Thymus (tissue), 14 donors: ENCODE data around the gene PTMS. TPM values are rescaled to one million over a fixed set of nuclear protein-coding genes. Genes with fewer than 3 reads are reported as not detected.
A peak's percentile ranks its signal among the peaks of the same experiment; 100 is the strongest.

ENCODE experiments used
- DNase-seq, 9 donors: peaks; one replicate each; pipeline ENCODE4 v3.0.0-alpha.2; 2013; ENCODE audit warnings: low spot score in 9 of 9, low read depth in 6 of 9, missing footprints in 1 of 9
- H3K27ac ChIP-seq, 2 donors: one replicate each; pipeline ENCODE4 v1.5.1; 2013; ENCODE audit warnings: control low read depth in 1 of 2, low read depth in 1 of 2, low read length in 1 of 2, mild to moderate bottlenecking in 1 of 2, moderate library complexity in 1 of 2
- H3K27me3 ChIP-seq, 2 donors: one replicate each; pipeline ENCODE4 v1.5.1; 2013; ENCODE audit warnings: low read length in 1 of 2; ENCODE audit not compliant: control insufficient read depth in 2 of 2, insufficient read depth in 1 of 2
- H3K36me3 ChIP-seq, 2 donors: one replicate each; pipeline ENCODE4 v1.5.1; 2013; ENCODE audit warnings: low read length in 1 of 2, mild to moderate bottlenecking in 1 of 2, moderate library complexity in 1 of 2; ENCODE audit not compliant: control insufficient read depth in 2 of 2, insufficient read depth in 2 of 2
- H3K4me1 ChIP-seq, 2 donors: one replicate each; pipeline ENCODE4 v1.5.1; 2013; ENCODE audit warnings: low read length in 2 of 2; ENCODE audit not compliant: control insufficient read depth in 2 of 2, insufficient read depth in 2 of 2
- H3K4me3 ChIP-seq, 2 donors: one replicate each; pipeline ENCODE4 v1.5.1; 2013; ENCODE audit warnings: low read length in 2 of 2, control low read depth in 1 of 2, mild to moderate bottlenecking in 1 of 2
- H3K9me3 ChIP-seq, 2 donors: one replicate each; pipeline ENCODE4 v1.5.1; 2013; ENCODE audit warnings: low read length in 1 of 2, mild to moderate bottlenecking in 1 of 2; ENCODE audit not compliant: control insufficient read depth in 2 of 2, insufficient read depth in 1 of 2
- WGBS: extraction: QIAGEN DNeasy Blood & Tissue Kit; methylation state at CpG from one replicate; pipeline ENCODE4 v1.1.7; 2013; 5-methylcytosine and 5-hydroxymethylcytosine counted together
- long read RNA-seq, 10 donors: transcript quantifications; one replicate each; lab custom pipeline, GENCODE V29; 2026
- polyA plus RNA-seq: library from polyadenylated mRNA; stranded (reverse); fragments of 200-250 nt; gene quantifications from one replicate; pipeline ENCODE4 v1.2.3, GENCODE V29; 2013
- total RNA-seq: library from RNA; stranded (reverse); fragments of 120-200 nt; gene quantifications from one replicate; pipeline ENCODE4 v1.2.4, GENCODE V29; 2013
- donor health status: healthy.

The PTMS gene, protein sequence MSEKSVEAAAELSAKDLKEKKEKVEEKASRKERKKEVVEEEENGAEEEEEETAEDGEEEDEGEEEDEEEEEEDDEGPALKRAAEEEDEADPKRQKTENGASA
- total RNA-seq (21.9 TPM), polyA plus RNA-seq (186 TPM)
- long read RNA-seq, donor 1, partial matches to known transcripts: 0 of 3 reads
- long read RNA-seq, donor 1, other reads (novel, unspliced or antisense): 0 of 3 reads
- long read RNA-seq, donor 2: 0 reads
- long read RNA-seq, donor 3, transcript PTMS-207 (5 exons, 1,150 nt): major isoform, 20 of 42 reads
- long read RNA-seq, donor 3, partial matches to known transcripts: 21 of 42 reads
- long read RNA-seq, donor 3, other reads (novel, unspliced or antisense): 0 of 42 reads
- long read RNA-seq, donor 4, transcript PTMS-207 (5 exons, 1,150 nt): major isoform, 19 of 39 reads
- long read RNA-seq, donor 4, partial matches to known transcripts: 19 of 39 reads
- long read RNA-seq, donor 4, other reads (novel, unspliced or antisense): 0 of 39 reads
- long read RNA-seq, donor 5, transcript PTMS-207 (5 exons, 1,150 nt): major isoform, 45 of 110 reads
- long read RNA-seq, donor 5, partial matches to known transcripts: 63 of 110 reads
- long read RNA-seq, donor 5, other reads (novel, unspliced or antisense): 0 of 110 reads
- long read RNA-seq, donor 6, transcript PTMS-207 (5 exons, 1,150 nt): major isoform, 22 of 24 reads
- long read RNA-seq, donor 6, partial matches to known transcripts: 0 of 24 reads
- long read RNA-seq, donor 6, other reads (novel, unspliced or antisense): 0 of 24 reads
- long read RNA-seq, donor 7, transcript PTMS-207 (5 exons, 1,150 nt): major isoform, 21 of 46 reads
- long read RNA-seq, donor 7, partial matches to known transcripts: 23 of 46 reads
- long read RNA-seq, donor 7, other reads (novel, unspliced or antisense): 0 of 46 reads
- long read RNA-seq, donor 8, transcript PTMS-207 (5 exons, 1,150 nt): major isoform, 15 of 15 reads
- long read RNA-seq, donor 8, partial matches to known transcripts: 0 of 15 reads
- long read RNA-seq, donor 8, other reads (novel, unspliced or antisense): 0 of 15 reads
- long read RNA-seq, donor 9, transcript PTMS-207 (5 exons, 1,150 nt): major isoform, 12 of 27 reads
- long read RNA-seq, donor 9, partial matches to known transcripts: 15 of 27 reads
- long read RNA-seq, donor 9, other reads (novel, unspliced or antisense): 0 of 27 reads
- long read RNA-seq, donor 10, transcript PTMS-207 (5 exons, 1,150 nt): major isoform, 18 of 34 reads
- long read RNA-seq, donor 10, partial matches to known transcripts: 16 of 34 reads
- long read RNA-seq, donor 10, other reads (novel, unspliced or antisense): 0 of 34 reads

DNA sequence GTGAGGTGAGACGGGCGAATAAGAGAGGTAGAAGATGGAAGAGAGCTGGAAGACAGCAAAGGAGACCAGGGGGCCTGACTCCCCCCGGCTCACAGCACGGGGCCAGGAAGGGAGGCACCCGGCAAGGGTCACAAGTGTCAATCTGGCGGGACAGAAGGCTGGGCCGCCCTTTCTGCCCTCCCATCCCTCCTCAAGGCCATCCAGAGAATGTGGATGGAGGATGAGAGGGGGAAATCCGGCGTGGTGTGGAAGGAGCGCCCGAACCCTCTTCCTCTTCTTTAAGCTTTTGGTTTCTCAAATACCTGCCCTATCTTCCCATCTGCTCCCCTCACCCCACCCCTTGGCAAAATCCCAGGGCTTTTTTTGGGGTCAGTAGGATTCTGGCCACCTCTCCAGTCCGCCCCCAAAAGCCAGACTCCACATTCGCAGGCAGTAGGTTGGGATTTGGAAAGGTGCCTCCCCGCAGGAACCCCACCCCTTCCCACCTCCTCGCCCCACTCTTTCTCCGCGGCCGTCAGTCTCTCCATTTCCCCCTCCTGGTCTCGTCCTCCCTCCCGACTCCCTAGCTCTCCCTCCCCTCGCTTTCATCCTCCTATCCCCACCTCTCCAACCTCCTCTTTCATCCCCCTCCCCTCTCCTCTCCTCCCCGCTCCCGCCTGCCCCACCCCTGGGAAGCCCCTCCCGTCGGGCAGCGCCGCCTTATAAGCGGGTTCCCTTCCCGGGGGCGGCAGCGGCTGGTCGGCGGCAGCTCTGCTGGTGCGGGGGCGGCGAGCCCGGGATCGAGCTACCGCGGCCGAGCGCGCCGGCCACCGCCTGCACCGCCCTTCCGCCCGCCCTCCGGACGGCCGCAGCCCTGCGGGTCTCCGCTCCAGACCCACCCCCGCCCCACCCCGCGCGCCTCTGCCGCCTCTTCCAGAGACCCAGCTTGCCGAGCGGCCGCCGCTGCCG, at the start of gene PTMS:
Gene PTMS, plus strand, starts transcription at position 730 of the 948 bp plus-strand sequence. CDS start 343 bp downstream, outside the sequence.
- 3% methylated on average over 63 of the region's 63 CpGs for WGBS
- Histone ChIP-seq H3K27ac (peak within 1 kb of the TSS; percentile 16 to 79), H3K4me1 (peaks cover 28 to 59% of the 10 kb centered on the region in 2 donors)

DNA sequence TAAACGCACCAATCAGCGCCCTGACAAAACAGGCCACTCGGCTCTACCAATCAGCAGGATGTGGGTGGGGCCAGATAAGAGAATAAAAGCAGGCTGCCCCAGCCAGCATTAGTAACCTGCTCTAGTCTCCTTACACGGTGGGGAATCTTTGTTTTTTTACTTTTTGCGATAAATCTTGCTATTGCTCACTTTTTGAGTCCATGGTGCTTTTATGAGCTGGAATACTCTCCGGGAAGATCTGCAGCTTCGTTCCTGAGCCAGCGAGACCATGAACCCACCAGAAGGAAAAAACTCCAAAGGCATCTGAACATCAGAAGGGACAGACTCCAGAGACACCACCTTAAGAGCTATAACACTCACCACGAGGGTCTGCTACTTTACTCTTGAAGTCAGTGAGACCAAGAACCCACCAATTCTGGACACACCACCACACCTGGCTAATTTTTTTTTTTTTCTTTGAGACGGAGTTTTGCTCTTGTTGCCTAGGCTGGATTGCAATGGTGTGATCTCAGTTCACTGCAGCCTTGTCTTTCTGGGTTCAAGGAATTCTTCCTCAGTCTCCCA, 49.2 kb upstream of the PTMS start:
- Histone ChIP-seq H3K27ac (no peak overlapping the region), H3K4me1 (no peaks in the 10 kb centered on the region), H3K4me3 (no peak overlapping the region), H3K36me3 (no peaks in the 10 kb centered on the region), H3K27me3 (peaks cover 0 to 2% of the 10 kb centered on the region in 2 donors), H3K9me3 (no peaks in the 10 kb centered on the region)
- no peak for DNase-seq
- 92% methylated on average over 8 of the region's 10 CpGs for WGBS

More for the DNA sequence above, at the start of gene PTMS:
- Histone ChIP-seq H3K4me3 (peak within 1 kb of the TSS; percentile 52 to 82), H3K27me3 (peaks cover 17 to 69% of the 10 kb centered on the region in 2 donors), H3K9me3 (peaks cover 0 to 3% of the 10 kb centered on the region in 2 donors), H3K36me3 (no peaks in the 10 kb centered on the region)
- peak in 1 of 9 donors; percentile 51 for DNase-seq

DNA sequence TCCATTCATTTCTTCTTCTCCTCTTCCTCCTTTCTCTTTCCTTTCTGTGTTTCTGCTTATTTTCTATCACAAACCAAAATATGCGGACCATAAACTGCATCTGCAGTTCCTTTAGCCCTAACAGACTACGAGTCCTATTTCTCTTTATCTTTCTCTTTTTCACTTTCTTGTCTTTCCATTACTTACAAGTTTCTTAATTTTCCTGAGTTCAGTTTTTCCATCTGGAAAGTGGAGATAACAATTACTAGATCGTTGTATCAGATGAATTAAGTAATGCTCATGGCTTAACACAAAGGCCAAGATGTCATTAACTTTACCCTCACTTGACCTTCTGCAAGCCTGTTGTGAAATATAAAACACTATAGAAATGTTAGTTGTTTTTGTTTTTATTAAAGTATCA, 43.3 kb upstream of the PTMS start:
- 85% methylated on average over 3 of the region's 3 CpGs for WGBS

DNA sequence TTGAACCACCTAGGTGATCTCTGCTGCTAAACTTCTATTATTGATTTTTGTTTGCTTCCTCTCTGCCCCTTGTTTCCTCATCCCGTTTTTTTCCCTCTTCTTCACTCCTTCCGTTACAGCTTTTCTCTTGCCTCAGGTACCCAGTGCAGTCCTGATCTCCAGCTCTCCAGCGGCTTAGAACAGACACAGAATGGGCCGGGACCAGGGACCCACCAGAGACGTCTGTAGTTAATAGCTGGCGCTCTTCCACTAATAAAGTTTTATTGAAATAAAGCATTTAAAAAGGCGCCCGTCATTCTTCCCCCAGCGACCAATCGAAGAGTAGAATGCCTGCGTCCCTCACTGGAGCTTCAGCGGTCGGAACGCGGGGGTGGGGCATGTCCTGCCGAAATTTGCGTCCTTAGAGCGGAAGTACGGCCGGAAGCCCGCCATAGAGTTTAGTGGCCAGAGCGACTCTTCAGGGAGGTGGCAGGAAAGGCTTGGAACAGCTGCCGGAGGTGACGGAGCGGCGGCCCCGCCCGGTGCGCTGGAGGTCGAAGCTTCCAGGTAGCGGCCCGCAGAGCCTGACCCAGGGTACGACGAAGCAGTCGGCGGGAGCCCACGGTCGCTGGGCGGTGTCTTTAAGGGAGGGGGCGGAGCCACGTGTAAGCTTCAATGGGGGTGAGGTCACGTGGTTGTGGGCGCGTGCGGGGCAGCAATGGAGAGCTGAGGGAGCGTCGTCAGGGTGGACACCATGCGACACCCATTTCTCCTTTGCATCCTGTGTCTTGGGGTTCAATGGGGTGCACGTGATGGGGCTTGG, 42.4 kb upstream of the PTMS start, which contains the start of gene COPS7A:
Gene COPS7A, plus strand, starts transcription at position 440 of the 802 bp plus-strand sequence. CDS start 611 bp downstream, outside the sequence.
- peaks cover 0 to 2% of the 10 kb centered on the region in 2 donors for H3K27me3 ChIP-seq
- WGBS: under 1% methylated on average over 49 of the region's 49 CpGs
- peaks cover 6 to 9% of the 10 kb centered on the region in 2 donors for H3K4me1 ChIP-seq
- H3K36me3 ChIP-seq: peaks cover 9 to 18% of the 10 kb centered on the region in 2 donors
- peak within 1 kb of the TSS; percentile 48 to 68 for H3K4me3 ChIP-seq
- peak; percentile 74 to 97 (median 89) for DNase-seq
- peaks cover 0 to 4% of the 10 kb centered on the region in 2 donors for H3K9me3 ChIP-seq
- H3K27ac ChIP-seq: peak within 1 kb of the TSS; percentile 64 to 86

More for the DNA sequence above, 43.3 kb upstream of the PTMS start:
- Histone ChIP-seq H3K27me3 (peaks cover 0 to 2% of the 10 kb centered on the region in 2 donors), H3K27ac (no peak overlapping the region), H3K36me3 (peaks cover under 1 to 10% of the 10 kb centered on the region in 2 donors), H3K4me1 (peaks cover 6 to 9% of the 10 kb centered on the region in 2 donors), H3K4me3 (no peak overlapping the region), H3K9me3 (peaks cover 0 to 4% of the 10 kb centered on the region in 2 donors)
- DNase-seq: no peak

DNA sequence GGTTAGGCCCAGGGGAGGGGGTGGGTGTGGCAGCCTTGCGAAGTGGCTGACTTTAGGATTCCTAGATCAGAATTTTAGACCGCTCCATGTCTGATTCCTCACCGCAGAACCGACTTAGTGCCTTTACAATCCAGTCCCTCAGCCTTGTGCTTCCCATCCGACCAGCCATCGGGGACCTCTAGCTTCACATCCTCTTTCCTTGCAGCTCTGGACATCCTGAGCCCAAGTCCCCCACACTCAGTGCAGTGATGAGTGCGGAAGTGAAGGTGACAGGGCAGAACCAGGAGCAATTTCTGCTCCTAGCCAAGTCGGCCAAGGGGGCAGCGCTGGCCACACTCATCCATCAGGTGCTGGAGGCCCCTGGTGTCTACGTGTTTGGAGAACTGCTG, 41.8 kb upstream of the PTMS start:
- H3K4me3 ChIP-seq: peak overlapping the region; percentile 48 to 68
- H3K4me1 ChIP-seq: peaks cover 6 to 9% of the 10 kb centered on the region in 2 donors
- WGBS: 10% methylated on average over 10 of the region's 10 CpGs
- peaks cover 0 to 4% of the 10 kb centered on the region in 2 donors for H3K9me3 ChIP-seq
- peaks cover 0 to 2% of the 10 kb centered on the region in 2 donors for H3K27me3 ChIP-seq
- peak in 2 of 9 donors; percentile 25 to 28 for DNase-seq
- H3K27ac ChIP-seq: peak overlapping the region; percentile 64 to 86
- H3K36me3 ChIP-seq: peaks cover 14 to 24% of the 10 kb centered on the region in 2 donors

DNA sequence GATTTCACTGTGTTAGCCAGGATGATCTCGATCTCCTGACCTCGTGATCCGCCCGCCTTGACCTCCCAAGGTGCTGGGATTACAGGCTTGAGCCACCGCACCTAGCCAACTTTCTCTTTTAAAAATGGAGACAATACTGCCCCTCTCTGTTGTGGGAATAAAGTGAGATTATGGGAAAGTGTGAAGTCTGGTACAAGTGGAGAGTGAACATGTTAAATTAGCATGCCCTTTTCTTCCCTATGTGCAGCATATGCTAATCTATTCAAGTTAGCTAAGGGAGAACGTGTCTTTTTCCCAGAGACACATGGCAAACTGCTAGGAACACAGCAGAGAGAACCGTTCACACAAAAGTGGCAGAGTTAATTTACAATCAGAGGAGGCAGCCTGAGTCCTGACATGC, 40.8 kb upstream of the PTMS start:
- peaks cover 23 to 33% of the 10 kb centered on the region in 2 donors for H3K36me3 ChIP-seq
- WGBS: 98% methylated on average over 7 of the region's 7 CpGs
- no peak for DNase-seq

DNA sequence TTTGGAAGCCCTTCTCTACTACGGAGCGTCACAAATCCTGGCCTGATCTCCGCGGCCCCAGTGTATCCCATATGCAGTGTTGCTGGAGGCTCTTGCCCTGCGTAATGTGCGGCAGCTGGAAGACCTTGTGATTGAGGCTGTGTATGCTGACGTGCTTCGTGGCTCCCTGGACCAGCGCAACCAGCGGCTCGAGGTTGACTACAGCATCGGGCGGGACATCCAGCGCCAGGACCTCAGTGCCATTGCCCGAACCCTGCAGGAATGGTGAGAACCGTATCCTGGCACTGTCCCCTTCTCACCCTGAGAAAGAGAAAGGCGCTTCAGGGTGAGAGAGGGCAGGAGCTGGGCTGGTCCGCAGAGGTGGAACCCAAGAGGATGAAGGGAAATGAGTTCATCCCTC, 37.0 kb upstream of the PTMS start:
- Histone ChIP-seq H3K4me1 (peaks cover 6 to 9% of the 10 kb centered on the region in 2 donors), H3K27ac (no peak overlapping the region), H3K27me3 (no peaks in the 10 kb centered on the region), H3K4me3 (no peak overlapping the region), H3K9me3 (peaks cover 0 to 4% of the 10 kb centered on the region in 2 donors), H3K36me3 (peaks cover 38 to 54% of the 10 kb centered on the region in 2 donors)
- DNase-seq: no peak
- 98% methylated on average over 18 of the region's 18 CpGs for WGBS

More for the DNA sequence above, 40.8 kb upstream of the PTMS start:
- Histone ChIP-seq H3K4me1 (peaks cover 6 to 9% of the 10 kb centered on the region in 2 donors), H3K27me3 (peaks cover 0 to 2% of the 10 kb centered on the region in 2 donors), H3K9me3 (peaks cover 0 to 4% of the 10 kb centered on the region in 2 donors), H3K4me3 (no peak overlapping the region), H3K27ac (no peak overlapping the region)
